Upper lobe of left lung (tissue), 6 donors: Measurements from ENCODE around the gene HSD17B4. TPM values are rescaled to one million over a fixed set of nuclear protein-coding genes. Genes with fewer than 3 reads are reported as not detected.

ENCODE experiments used
- ATAC-seq, 2 donors: fragments of 200-7000 bp; cut with Tn5 transposase; one replicate each; pipeline ENCODE4 v1.9.1; 2022; ENCODE audit warnings: mild to moderate bottlenecking in 2 of 2, moderate library complexity in 2 of 2; ENCODE audit not compliant: low FRiP score in 2 of 2
- DNase-seq, 2 donors: peaks; one replicate each; pipeline ENCODE4 v3.0.0-alpha.2; 2019 to 2020
- H3K27ac ChIP-seq, 4 donors: fragments of 200-600 bp; sonication (generic); one replicate each; pipeline ENCODE4 v1.5.1; 2016 to 2019
- H3K27me3 ChIP-seq, 4 donors: fragments of 200-600 bp; sonication (generic); one replicate each; pipeline ENCODE4 v1.5.1; 2017 to 2019
- H3K36me3 ChIP-seq, 4 donors: fragments of 200-600 bp; sonication (generic); one replicate each; pipeline ENCODE4 v1.5.1; 2016 to 2019
- H3K4me1 ChIP-seq, 4 donors: fragments of 200-600 bp; sonication (generic); one replicate each; pipeline ENCODE4 v1.5.1; 2018 to 2019
- H3K4me3 ChIP-seq, 4 donors: fragments of 200-600 bp; sonication (generic); one replicate each; pipeline ENCODE4 v1.5.1; 2017 to 2019; ENCODE audit warnings: mild to moderate bottlenecking in 2 of 4, moderate library complexity in 1 of 4
- H3K9me3 ChIP-seq, 4 donors: fragments of 200-600 bp; sonication (generic); one replicate each; pipeline ENCODE4 v1.5.1; 2018 to 2019
- EP300 ChIP-seq, 4 donors: sonication (generic); formaldehyde crosslinking; IDR thresholded peaks; one replicate each; pipeline ENCODE4 v1.5.1; 2017; ENCODE audit warnings: antibody characterized with exemption in 4 of 4, control low read depth in 2 of 4
- POLR2A ChIP-seq, 4 donors: fragments of 450-650 bp; IDR thresholded peaks; one replicate each; pipeline ENCODE4 v1.5.1; 2016 to 2017; ENCODE audit warnings: antibody characterized with exemption in 4 of 4, mild to moderate bottlenecking in 2 of 4
- POLR2AphosphoS5 ChIP-seq, 2 donors: sonication (generic); formaldehyde crosslinking; IDR thresholded peaks; one replicate each; pipeline ENCODE4 v1.5.1; 2017; ENCODE audit warnings: antibody characterized with exemption in 2 of 2
- WGBS, 2 donors: methylation state at CpG; one replicate each; pipeline ENCODE4 v1.1.5; 2017 to 2018; 5-methylcytosine and 5-hydroxymethylcytosine counted together
- total RNA-seq, 6 donors: library from RNA; depleted of rRNA in 4 of 6; stranded (reverse); fragments of >200 nt in 4 of 6; gene quantifications; one replicate each; pipeline versions ENCODE4 v1.1.0 to v1.2.1, GENCODE V29; 2016 to 2021
- TF ChIP-seq, protein P1 (sequence below), 6 experiments: fragments of 450-650 bp in 4 of 6; fragments of 200-600 bp in 2 of 6; sonication (generic) in 2 of 6; IDR thresholded peaks; one replicate each; pipeline ENCODE4 v1.5.1; 2016 to 2019; ENCODE audit warnings: antibody characterized with exemption in 6 of 6
- donor health status: DM: no; HTN: no; CAD: no; lungs with moderate emphysema.
- donor health status: DM: no; HTN: yes; CAD: no; lungs with severe emphysema.

Gene HSD17B4
- total RNA-seq, 6 donors from 2014 or later = 240 to 430 (median 355) TPM

DNA sequence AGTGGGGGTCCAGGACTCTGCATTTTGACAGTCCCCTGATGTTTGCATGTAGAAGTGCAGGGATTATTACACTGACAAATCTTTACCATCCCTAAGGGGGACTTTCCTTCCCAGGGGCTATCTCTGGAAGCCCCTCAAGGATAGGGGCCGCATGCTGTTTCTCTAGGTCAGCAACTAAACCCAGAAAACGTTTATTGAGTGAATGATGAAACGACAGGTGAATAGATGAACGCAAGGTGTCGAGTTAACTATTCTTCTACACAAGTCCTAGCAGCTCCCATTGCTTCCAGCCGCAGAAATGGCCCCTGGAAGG lies 281 bp upstream of the HSD17B4 start:
- H3K9me3 ChIP-seq = peaks cover 0 to 5% (median 0%) of the 10 kb centered on the region in 4 donors
- H3K27me3 ChIP-seq = no peaks in the 10 kb centered on the region
- no peak for TF ChIP-seq POLR2A (IDR thresholded peaks at IDR 0.05)
- DNase-seq (no peak), ATAC-seq (no peak)
- H3K36me3 ChIP-seq = peaks cover 0 to 5% (median 0%) of the 10 kb centered on the region in 4 donors
- H3K4me3 ChIP-seq = peak overlapping the region in 3 of 4 donors; percentile 59 to 67 (median 66)
- H3K27ac ChIP-seq = peak overlapping the region; percentile 88 to 96 (median 90)
- 24 to 34% methylated on average over 5 to 6 of the region's 6 CpGs for WGBS, 2 donors
- H3K4me1 ChIP-seq = peaks cover 8 to 32% (median 15%) of the 10 kb centered on the region in 4 donors

- Histone ChIP-seq H3K27ac (peak overlapping the region; percentile 88 to 96 (median 90)), H3K27me3 (no peaks in the 10 kb centered on the region), H3K4me1 (peaks cover 8 to 38% (median 15%) of the 10 kb centered on the region in 4 donors), H3K36me3 (peaks cover 0 to 6% (median 4%) of the 10 kb centered on the region in 4 donors), H3K4me3 (peak overlapping the region; percentile 59 to 70 (median 66)), H3K9me3 (peaks cover 0 to 5% (median 0%) of the 10 kb centered on the region in 4 donors)
- WGBS, 2 donors = 6 to 10% methylated on average over 11 to 12 of the region's 12 CpGs
- ATAC-seq (peak; percentile 78 to 93), DNase-seq (peak in 1 of 2 donors; percentile 77)
- TF ChIP-seq, protein P1, sequence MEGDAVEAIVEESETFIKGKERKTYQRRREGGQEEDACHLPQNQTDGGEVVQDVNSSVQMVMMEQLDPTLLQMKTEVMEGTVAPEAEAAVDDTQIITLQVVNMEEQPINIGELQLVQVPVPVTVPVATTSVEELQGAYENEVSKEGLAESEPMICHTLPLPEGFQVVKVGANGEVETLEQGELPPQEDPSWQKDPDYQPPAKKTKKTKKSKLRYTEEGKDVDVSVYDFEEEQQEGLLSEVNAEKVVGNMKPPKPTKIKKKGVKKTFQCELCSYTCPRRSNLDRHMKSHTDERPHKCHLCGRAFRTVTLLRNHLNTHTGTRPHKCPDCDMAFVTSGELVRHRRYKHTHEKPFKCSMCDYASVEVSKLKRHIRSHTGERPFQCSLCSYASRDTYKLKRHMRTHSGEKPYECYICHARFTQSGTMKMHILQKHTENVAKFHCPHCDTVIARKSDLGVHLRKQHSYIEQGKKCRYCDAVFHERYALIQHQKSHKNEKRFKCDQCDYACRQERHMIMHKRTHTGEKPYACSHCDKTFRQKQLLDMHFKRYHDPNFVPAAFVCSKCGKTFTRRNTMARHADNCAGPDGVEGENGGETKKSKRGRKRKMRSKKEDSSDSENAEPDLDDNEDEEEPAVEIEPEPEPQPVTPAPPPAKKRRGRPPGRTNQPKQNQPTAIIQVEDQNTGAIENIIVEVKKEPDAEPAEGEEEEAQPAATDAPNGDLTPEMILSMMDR (IDR thresholded peaks at IDR 0.05) = no peak
- TF ChIP-seq POLR2AphosphoS5 (IDR thresholded peaks at IDR 0.05) (peak; percentile 50 to 65), POLR2A (IDR thresholded peaks at IDR 0.05) (no peak), EP300 (IDR thresholded peaks at IDR 0.05) (peak in 2 of 4 donors; percentile 80 to 93)
Observed at GRCh38 chr5:119453040-119453373, 710 bp downstream of the HSD17B4 start.

- ATAC-seq (no peak), DNase-seq (no peak)
- whole genome bisulfite sequencing, 2 donors = 74 to 77% methylated on average over 3 of the region's 3 CpGs
- H3K27me3 ChIP-seq = no peaks in the 10 kb centered on the region
- peak overlapping the region; percentile 53 to 96 (median 90) for H3K27ac ChIP-seq
- H3K9me3 ChIP-seq = peaks cover 0 to 5% (median 0%) of the 10 kb centered on the region in 4 donors
- H3K4me1 ChIP-seq = peaks cover 8 to 38% (median 18%) of the 10 kb centered on the region in 4 donors
- peak overlapping the region in 1 of 4 donors; percentile 67 for H3K4me3 ChIP-seq
- H3K36me3 ChIP-seq = peaks cover 0 to 11% (median 4%) of the 10 kb centered on the region in 4 donors
- TF ChIP-seq, protein P1 (IDR thresholded peaks at IDR 0.05) = no peak
- TF ChIP-seq POLR2AphosphoS5 (IDR thresholded peaks at IDR 0.05) (no peak), EP300 (IDR thresholded peaks at IDR 0.05) (no peak)
Observed at GRCh38 chr5:119454171-119454570, 1.9 kb downstream of the HSD17B4 start.

DNA sequence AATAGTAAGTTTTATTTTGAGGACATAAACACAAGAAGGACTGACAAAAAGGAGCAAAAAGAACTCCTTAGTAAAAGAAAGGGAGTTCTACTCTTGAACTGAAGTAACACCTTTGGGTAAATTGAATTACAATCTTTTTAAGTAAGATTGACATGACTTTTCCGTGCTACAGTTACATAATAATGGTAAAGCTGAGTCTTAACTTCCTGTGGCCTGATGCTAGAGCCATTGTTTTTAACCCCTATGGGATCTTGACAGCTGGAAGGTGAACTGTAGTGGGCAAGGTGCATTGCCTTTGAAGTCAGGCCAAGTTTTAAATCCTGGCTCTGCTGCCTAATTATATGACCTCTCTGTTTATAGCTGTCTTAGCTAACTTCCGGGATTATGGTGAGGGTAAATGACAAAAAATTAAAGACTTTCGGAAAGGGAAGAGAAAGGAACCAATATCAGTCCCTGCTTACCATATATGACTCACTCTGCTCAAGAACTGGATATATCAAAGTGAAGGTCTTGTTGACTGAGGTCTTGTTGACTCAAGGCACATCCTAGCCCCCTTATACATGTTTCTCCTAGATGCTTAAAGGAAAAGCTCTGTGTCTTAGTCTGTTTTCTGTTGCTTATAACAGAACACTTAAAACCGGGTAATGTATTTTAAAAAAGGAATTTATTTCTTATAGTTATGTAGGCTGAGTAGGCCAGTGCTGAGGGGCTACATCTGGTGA lies 6.8 kb downstream of the HSD17B4 start:
- H3K27ac ChIP-seq = peak overlapping the region in 1 of 4 donors; percentile 3
- 64 to 67% methylated on average over 4 of the region's 4 CpGs for WGBS, 2 donors
- H3K9me3 ChIP-seq = no peaks in the 10 kb centered on the region
- H3K36me3 ChIP-seq = peaks cover 0 to 21% (median 4%) of the 10 kb centered on the region in 4 donors
- H3K4me1 ChIP-seq = peaks cover 0 to 16% (median 9%) of the 10 kb centered on the region in 4 donors
- TF ChIP-seq, protein P1 (IDR thresholded peaks at IDR 0.05) = no peak
- TF ChIP-seq POLR2AphosphoS5 (IDR thresholded peaks at IDR 0.05) (no peak), EP300 (IDR thresholded peaks at IDR 0.05) (no peak), POLR2A (IDR thresholded peaks at IDR 0.05) (no peak)
- H3K4me3 ChIP-seq = no peak overlapping the region
- H3K27me3 ChIP-seq = no peaks in the 10 kb centered on the region
- no peak for ATAC-seq
- no peak for DNase-seq

GRCh38 chr5:119465640-119466039 lies 13.3 kb downstream of the HSD17B4 start:
- peaks cover 10 to 15% (median 14%) of the 10 kb centered on the region in 4 donors for H3K9me3 ChIP-seq
- H3K4me1 ChIP-seq = peaks cover 0 to 5% (median 2%) of the 10 kb centered on the region in 4 donors
- H3K36me3 ChIP-seq = peaks cover 0 to 19% (median 3%) of the 10 kb centered on the region in 4 donors
- H3K27ac ChIP-seq = no peak overlapping the region
- DNase-seq (no peak), ATAC-seq (no peak)
- no peaks in the 10 kb centered on the region for H3K27me3 ChIP-seq
- TF ChIP-seq, protein P1 (IDR thresholded peaks at IDR 0.05) = no peak
- TF ChIP-seq POLR2A (IDR thresholded peaks at IDR 0.05) = no peak
- no peak for TF ChIP-seq POLR2AphosphoS5 (IDR thresholded peaks at IDR 0.05)
- no peak for TF ChIP-seq EP300 (IDR thresholded peaks at IDR 0.05)
- WGBS, 2 donors = 97 to 100% methylated on average over 1 of the region's 1 CpG
- H3K4me3 ChIP-seq = no peak overlapping the region
